Stimulated activated CD4-positive, alpha-beta T cell treated with anti-CD3 and anti-CD28 coated beads, Interleukin-15, amount 100 ng/mL, for 1 hour (primary cell): ENCODE data around the gene ARSG.
"Not testable (repeated sequence)": the region's sequence is repeated elsewhere in the genome, so short reads cannot be mapped to it uniquely, and the experiment has no call there.

Experiments
- DNase-seq, 2 donors: peaks; one replicate each; pipeline ENCODE4 v3.0.0-alpha.2; 2020; ENCODE audit warnings: low read depth in 1 of 2, low spot score in 1 of 2

Gene ARSG

DNA sequence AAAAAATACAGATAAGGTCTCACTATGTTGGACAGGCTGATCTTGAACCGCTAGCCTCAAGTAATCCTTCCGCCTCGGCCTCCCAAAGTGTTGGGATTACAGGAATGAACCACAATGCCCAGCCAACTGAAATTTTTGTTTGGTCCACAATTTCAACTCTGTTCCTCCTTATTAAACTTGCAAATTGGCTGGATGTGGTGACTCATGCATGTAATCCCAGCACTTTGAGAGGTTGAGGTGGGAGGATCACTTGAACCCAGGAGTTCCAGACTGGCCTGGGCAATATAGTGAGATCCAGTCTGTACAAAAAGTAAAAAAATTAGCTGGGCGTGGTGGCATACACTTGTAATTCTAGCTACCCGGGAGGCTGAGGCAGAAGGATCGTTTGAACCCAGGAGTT, 13.4 kb downstream of the ARSG start:
- DNase-seq = no peak

- no peak for DNase-seq
Observed at GRCh38 chr17:68305142-68305541, 13.8 kb downstream of the ARSG start.

GRCh38 chr17:68306819-68307218, 15.5 kb downstream of the ARSG start:
- no peak for DNase-seq

DNA sequence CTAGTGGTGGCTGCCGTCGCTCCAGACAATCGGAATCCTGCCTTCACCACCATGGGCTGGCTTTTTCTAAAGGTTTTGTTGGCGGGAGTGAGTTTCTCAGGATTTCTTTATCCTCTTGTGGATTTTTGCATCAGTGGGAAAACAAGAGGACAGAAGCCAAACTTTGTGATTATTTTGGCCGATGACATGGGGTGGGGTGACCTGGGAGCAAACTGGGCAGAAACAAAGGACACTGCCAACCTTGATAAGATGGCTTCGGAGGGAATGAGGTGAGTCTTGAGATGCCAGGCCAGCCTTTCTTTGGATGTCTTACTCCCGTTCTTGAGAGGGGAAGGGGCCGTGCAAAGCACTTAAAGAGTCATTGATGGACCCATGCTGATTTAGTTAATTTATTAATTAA, 16.1 kb downstream of the ARSG start:
- no peak for DNase-seq

- DNase-seq = not testable (repeated sequence)
Observed at GRCh38 chr17:68308486-68308885, 17.2 kb downstream of the ARSG start.

- DNase-seq = not testable (repeated sequence)
Observed at GRCh38 chr17:68309066-68309670, 17.9 kb downstream of the ARSG start.

- no peak for DNase-seq
Observed at GRCh38 chr17:68310152-68310551, 18.9 kb downstream of the ARSG start.

- DNase-seq = no peak
Observed at GRCh38 chr17:68314916-68315535, 23.7 kb downstream of the ARSG start.

- DNase-seq = no peak
Observed at GRCh38 chr17:68315930-68316329, 24.6 kb downstream of the ARSG start.

DNA sequence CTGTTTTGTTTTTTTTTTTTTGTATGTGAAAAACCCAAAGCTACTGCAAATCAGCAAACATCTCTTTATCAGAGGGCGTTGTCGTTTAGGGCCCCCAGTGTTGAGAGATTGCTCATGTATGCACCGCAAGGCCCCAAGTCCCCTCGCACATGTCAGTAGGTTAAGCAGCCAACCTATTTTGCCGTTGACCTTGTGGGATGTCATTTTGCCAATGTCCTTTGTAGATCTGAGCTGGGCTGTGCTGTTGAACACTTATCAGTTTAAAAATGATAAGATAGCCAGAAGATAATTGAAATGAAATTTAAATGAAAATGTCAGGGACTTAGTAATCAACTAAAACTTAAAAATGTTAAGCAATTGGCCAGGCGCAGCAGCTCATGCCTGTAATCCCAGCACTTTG, 26.2 kb downstream of the ARSG start:
- no peak for DNase-seq

DNA sequence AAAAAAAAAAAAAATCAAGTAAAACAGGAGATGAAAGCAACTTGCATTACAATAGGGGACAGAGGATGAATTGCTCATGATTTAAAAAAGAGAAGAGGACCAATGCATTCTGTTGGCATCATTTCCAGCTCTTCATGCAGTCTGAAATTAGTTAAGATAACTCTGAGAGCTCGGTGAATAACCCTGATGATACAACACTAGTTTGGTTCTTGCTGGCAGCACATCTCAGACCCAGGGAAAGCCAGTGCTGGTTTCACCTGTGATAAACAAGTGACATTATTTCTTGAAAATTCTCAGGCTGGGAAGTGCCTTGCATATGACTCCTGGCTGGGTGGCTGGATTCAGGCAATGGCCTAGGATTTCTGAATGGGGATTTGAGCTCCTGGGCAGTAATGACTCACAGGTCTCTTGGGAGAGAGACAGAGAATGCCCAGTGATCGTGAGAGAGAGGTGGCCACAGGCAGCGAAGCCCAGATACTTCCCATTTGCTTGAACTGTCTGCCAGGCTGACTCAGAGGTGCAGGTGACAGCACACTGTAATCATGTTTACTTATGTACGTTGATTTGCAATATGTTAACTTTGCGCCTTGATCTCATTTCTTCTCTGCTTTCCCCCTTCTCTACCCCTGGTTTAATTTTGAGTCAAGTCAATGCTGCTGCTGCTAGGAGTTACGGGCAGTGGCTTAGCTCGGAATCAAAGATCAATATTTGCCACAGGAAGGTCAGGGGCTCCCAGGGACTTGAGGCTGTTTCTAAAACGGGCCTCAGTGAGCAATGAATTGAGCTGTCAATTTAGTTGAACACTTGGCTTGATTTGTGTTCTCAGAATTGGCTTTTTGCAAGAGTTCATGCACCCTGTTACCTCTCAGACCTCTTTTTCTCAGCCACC, 27.1 kb downstream of the ARSG start:
- no peak for DNase-seq

DNA sequence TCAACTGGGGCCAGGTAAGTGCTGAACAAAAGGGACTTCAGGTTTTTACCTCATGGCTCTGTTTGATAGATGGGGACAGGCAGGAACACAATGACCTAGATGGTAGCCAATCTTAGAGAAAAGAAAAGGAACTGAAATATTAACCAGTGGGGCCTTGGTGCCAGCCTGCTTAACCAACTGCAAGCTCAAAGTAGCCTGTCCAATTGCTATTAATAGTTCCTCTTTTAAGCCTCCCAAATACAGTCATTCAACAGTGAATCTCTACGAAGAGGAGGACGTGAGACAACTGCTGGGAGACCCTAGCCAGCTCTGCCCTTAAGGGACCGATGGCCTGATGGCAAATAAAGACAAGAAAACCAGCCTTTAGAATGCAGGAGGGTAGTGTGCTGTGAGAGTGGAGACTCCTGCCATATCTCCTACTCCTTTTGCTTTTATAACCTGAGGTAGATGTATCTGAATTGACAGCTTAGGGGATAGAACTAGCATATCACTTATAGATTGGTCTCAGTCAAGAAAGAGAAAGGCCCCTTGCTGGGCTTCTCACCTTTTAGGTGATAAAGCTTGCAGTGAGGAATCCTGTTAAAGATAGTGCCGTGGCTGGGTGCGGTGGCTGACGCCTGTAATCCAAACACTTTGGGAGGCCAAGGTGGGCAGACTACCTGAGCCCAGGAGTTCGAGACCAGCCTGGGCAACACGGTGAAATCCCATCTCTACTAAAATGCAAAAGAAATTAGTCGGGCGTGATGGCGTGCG, 28.3 kb downstream of the ARSG start:
- DNase-seq = no peak

- no peak for DNase-seq
Observed at GRCh38 chr17:68320311-68320865, 29.1 kb downstream of the ARSG start.

- DNase-seq = no peak
Observed at GRCh38 chr17:68320943-68321555, 29.8 kb downstream of the ARSG start.

GRCh38 chr17:68321556-68321954, 30.3 kb downstream of the ARSG start:
- no peak for DNase-seq

GRCh38 chr17:68322630-68323029, 31.3 kb downstream of the ARSG start:
- no peak for DNase-seq

- no peak for DNase-seq
Observed at GRCh38 chr17:68324114-68324513, 32.8 kb downstream of the ARSG start.

DNA sequence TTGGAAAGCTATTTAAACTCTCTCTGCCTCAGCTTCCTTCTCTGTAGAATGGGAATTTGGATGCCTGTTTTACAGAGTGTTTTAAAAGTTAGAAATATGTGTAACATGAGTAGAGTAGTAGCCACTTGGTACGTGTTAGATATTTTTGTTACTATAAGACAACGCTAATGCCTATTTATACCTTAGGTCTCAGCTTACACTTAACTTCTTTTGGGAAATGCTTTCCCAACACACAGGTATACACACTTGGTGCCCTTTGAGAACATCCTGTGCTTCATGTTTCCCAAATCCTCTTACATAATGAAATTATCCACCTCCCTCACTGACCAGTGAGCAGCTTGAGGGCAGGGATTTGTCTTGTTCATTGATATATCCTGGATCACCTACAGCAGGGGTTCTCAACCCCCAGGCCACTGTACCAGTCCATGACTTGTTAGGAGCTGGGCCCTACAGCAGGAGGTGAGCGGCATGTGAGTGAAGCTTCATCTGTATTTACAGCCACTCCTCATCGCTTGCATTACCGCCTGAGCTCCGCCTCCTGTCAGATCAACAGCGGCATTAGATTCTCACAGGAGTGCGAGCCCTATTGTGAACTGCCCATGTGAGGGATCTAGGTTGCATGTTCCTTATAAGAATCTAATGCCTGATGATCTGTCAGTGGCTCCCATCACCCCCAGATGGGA, 33.5 kb downstream of the ARSG start:
- no peak for DNase-seq

DNA sequence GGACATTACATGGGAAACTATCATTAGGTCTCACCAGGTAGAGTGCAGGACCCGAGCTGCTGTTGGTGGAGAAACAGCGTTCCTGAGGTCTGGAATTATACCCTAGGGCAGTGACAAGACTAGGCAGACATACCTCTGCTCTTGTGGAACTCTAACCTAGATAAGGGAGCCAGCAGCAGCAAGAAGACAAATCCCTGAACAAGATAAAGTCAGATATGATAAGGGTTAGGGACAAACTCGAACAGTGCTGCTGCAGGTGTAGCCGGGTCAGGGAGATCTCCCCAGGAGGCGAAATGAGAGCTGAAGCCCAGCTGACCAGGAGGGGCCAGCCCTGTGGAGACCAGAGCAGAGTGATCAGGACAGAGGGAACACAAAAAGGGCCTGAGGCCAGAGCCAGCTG, 34.7 kb downstream of the ARSG start:
- DNase-seq = no peak

DNA sequence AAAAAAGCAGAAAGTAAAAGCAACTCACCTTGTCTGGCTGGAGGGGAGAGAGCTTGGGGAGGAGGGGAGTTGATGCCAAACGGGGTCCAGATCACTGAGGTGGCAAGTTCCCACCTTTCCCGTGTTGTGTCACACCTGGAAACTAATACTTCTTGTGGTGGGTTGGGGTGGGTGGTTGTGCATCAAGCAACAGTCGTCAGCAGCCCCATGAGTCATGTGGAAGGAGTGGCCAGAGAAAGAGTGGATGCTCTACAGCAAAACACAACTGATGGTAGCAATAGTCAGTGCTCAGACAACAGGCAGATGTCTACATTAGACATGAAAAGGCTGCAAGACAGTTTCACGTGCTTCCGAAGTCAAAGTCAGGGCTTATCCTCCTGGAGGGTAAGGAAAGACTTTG, 35.4 kb downstream of the ARSG start:
- no peak for DNase-seq
